Measurements from ENCODE around the gene PARP14.

Gene PARP14

GRCh38 chr3:122692674-122693073, 12.0 kb downstream of the PARP14 start:
- no peak for TF ChIP-seq FOXP2 (optimal IDR thresholded peaks at IDR 0.05; ENCODE audit: borderline replicate concordance, extremely low read depth, extremely low read length, insufficient read depth)
- TF ChIP-seq, protein P1, sequence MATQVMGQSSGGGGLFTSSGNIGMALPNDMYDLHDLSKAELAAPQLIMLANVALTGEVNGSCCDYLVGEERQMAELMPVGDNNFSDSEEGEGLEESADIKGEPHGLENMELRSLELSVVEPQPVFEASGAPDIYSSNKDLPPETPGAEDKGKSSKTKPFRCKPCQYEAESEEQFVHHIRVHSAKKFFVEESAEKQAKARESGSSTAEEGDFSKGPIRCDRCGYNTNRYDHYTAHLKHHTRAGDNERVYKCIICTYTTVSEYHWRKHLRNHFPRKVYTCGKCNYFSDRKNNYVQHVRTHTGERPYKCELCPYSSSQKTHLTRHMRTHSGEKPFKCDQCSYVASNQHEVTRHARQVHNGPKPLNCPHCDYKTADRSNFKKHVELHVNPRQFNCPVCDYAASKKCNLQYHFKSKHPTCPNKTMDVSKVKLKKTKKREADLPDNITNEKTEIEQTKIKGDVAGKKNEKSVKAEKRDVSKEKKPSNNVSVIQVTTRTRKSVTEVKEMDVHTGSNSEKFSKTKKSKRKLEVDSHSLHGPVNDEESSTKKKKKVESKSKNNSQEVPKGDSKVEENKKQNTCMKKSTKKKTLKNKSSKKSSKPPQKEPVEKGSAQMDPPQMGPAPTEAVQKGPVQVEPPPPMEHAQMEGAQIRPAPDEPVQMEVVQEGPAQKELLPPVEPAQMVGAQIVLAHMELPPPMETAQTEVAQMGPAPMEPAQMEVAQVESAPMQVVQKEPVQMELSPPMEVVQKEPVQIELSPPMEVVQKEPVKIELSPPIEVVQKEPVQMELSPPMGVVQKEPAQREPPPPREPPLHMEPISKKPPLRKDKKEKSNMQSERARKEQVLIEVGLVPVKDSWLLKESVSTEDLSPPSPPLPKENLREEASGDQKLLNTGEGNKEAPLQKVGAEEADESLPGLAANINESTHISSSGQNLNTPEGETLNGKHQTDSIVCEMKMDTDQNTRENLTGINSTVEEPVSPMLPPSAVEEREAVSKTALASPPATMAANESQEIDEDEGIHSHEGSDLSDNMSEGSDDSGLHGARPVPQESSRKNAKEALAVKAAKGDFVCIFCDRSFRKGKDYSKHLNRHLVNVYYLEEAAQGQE (IDR thresholded peaks at IDR 0.05; ENCODE audit: insufficient read depth in 1 of 2, low read depth in 2 of 2, low read length in 2 of 2), result no peak

DNA sequence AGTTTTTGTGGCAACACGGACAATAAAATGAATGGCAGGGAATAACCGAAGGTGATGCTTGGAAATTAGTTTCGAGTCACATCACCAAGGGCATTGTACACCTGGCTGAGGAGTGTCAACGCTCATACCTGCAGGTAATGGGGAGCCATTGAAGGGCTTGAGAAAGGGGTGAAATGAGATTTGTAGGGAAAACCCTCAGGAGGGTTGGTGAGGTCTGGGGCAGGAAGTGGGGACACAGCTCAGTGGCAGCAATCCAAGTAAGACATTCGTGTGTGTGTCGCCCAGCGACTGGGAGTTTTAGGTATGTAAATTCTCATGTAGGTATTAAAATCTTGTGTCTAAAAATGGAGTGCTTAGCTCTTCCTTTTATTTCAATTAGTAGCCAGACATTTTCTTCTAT, 14.3 kb downstream of the PARP14 start:
- TF ChIP-seq TAF1 (IDR thresholded peaks at IDR 0.05; ENCODE audit: borderline replicate concordance, insufficient read depth, low read length) (no peak), SIN3A (IDR thresholded peaks at IDR 0.05; ENCODE audit: borderline replicate concordance, insufficient read depth, low read length) (no peak), FOXP2 (optimal IDR thresholded peaks at IDR 0.05; ENCODE audit: borderline replicate concordance, extremely low read depth, extremely low read length, insufficient read depth) (no peak), POLR2AphosphoS5 (IDR thresholded peaks at IDR 0.05; ENCODE audit: low read depth, low read length) (no peak)
- TF ChIP-seq, protein P1 (IDR thresholded peaks at IDR 0.05; ENCODE audit: insufficient read depth in 1 of 2, low read depth in 2 of 2, low read length in 2 of 2), result no peak

GRCh38 chr3:122695927-122696561, 15.4 kb downstream of the PARP14 start:
- TF ChIP-seq, protein P1 (IDR thresholded peaks at IDR 0.05; ENCODE audit: insufficient read depth in 1 of 2, low read depth in 2 of 2, low read length in 2 of 2), result no peak

DNA sequence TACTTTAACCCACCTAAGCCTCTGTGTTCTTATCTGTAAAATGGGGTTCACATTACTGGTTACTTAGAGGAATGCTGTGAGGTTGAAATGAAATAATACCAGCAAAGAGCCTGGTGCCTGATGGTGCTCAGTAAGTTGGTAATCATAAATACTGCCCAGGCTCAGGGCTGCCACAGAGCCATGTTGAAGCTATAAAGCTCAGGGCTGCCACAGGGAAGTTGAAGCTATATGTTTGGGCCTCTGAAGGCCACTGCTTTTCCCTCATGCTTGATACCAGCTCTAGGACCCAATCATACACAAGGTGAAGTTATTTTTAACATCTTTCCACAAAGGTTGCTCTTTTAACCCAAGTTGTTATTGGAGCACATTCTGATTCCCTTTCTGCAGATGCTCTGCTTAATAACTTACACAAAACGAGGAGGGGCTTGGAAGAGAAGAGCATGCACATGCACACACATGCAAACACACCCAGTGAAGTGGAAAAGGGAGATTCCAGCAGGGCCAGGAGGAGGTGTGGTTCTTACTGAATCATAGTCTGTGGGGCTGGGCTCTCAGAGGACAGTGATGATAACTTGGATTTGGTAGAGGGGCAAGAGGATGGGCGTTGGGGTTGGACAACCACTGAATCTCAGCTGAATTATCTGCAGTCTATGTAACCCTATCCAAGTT, 17.4 kb downstream of the PARP14 start:
- TF ChIP-seq SIN3A (IDR thresholded peaks at IDR 0.05; ENCODE audit: borderline replicate concordance, insufficient read depth, low read length) (no peak), POLR2AphosphoS5 (IDR thresholded peaks at IDR 0.05; ENCODE audit: low read depth, low read length) (no peak), TAF1 (IDR thresholded peaks at IDR 0.05; ENCODE audit: borderline replicate concordance, insufficient read depth, low read length) (no peak), FOXP2 (optimal IDR thresholded peaks at IDR 0.05; ENCODE audit: borderline replicate concordance, extremely low read depth, extremely low read length, insufficient read depth) (no peak)
- TF ChIP-seq, protein P1 (IDR thresholded peaks at IDR 0.05; ENCODE audit: insufficient read depth in 1 of 2, low read depth in 2 of 2, low read length in 2 of 2), result no peak

- TF ChIP-seq, protein P1 (IDR thresholded peaks at IDR 0.05; ENCODE audit: insufficient read depth in 1 of 2, low read depth in 2 of 2, low read length in 2 of 2), result no peak
- TF ChIP-seq FOXP2 (optimal IDR thresholded peaks at IDR 0.05; ENCODE audit: borderline replicate concordance, extremely low read depth, extremely low read length, insufficient read depth), result no peak
- no peak for TF ChIP-seq POLR2AphosphoS5 (IDR thresholded peaks at IDR 0.05; ENCODE audit: low read depth, low read length)
- TF ChIP-seq SIN3A (IDR thresholded peaks at IDR 0.05; ENCODE audit: borderline replicate concordance, insufficient read depth, low read length), result no peak
- TF ChIP-seq TAF1 (IDR thresholded peaks at IDR 0.05; ENCODE audit: borderline replicate concordance, insufficient read depth, low read length), result no peak
These were observed 19.6 kb downstream of the PARP14 start for GRCh38 chr3:122700193-122700592.
